Ishikawa (cell line): ENCODE results near the gene CHMP4B.

Experiments used
- CEBPB ChIP-seq: IDR thresholded peaks from 2 replicates; pipeline ENCODE4 v1.6.1; 2012
- CREB1 ChIP-seq: IDR thresholded peaks from 2 replicates; pipeline ENCODE4 v1.6.1; 2012; ENCODE audit warnings: low read depth
- EGR1 ChIP-seq: IDR thresholded peaks from 2 replicates; pipeline ENCODE4 v1.6.1; 2012
- EP300 ChIP-seq: IDR thresholded peaks from 2 replicates; pipeline ENCODE4 v1.6.1; 2012; ENCODE audit warnings: borderline replicate concordance
- FOXM1 ChIP-seq: IDR thresholded peaks from 2 replicates; pipeline ENCODE4 v1.6.1; 2012; ENCODE audit warnings: low read depth, borderline replicate concordance
- NFIC ChIP-seq: IDR thresholded peaks from 2 replicates; pipeline ENCODE4 v1.6.1; 2012
- RAD21 ChIP-seq: IDR thresholded peaks from 2 replicates; pipeline ENCODE4 v1.6.1; 2012; ENCODE audit warnings: low read depth
- REST ChIP-seq: IDR thresholded peaks from 2 replicates; pipeline ENCODE4 v1.6.1; 2012; ENCODE audit warnings: low read depth, mild to moderate bottlenecking
- TAF1 ChIP-seq: IDR thresholded peaks from 2 replicates; pipeline ENCODE4 v1.6.1; 2012; ENCODE audit warnings: low read depth, mild to moderate bottlenecking
- TCF12 ChIP-seq: IDR thresholded peaks from 2 replicates; pipeline ENCODE4 v1.6.1; 2012; ENCODE audit warnings: low read depth
- TEAD4 ChIP-seq: IDR thresholded peaks from 2 replicates; pipeline ENCODE4 v1.6.1; 2012
- YY1 ChIP-seq: IDR thresholded peaks from 2 replicates; pipeline ENCODE4 v1.6.1; 2012; ENCODE audit warnings: low read depth
- ZBTB7A ChIP-seq: IDR thresholded peaks from 2 replicates; pipeline ENCODE4 v1.6.1; 2012; ENCODE audit warnings: low read depth
- TF ChIP-seq, protein P1 (sequence below): IDR thresholded peaks from 2 replicates; pipeline ENCODE4 v1.6.1; 2012
- TF ChIP-seq, protein P2 (sequence below): IDR thresholded peaks from 2 replicates; pipeline ENCODE4 v1.6.1; 2012

CHMP4B gene

GRCh38 chr20:33798444-33798843 lies 12.7 kb upstream of the CHMP4B start:
- no peak for TF ChIP-seq ZBTB7A
- no peak for TF ChIP-seq TCF12
- TF ChIP-seq REST, result no peak
- TF ChIP-seq RAD21, result no peak
- no peak for TF ChIP-seq TEAD4
- no peak for TF ChIP-seq EGR1
- TF ChIP-seq NFIC, result no peak
- TF ChIP-seq, protein P1, sequence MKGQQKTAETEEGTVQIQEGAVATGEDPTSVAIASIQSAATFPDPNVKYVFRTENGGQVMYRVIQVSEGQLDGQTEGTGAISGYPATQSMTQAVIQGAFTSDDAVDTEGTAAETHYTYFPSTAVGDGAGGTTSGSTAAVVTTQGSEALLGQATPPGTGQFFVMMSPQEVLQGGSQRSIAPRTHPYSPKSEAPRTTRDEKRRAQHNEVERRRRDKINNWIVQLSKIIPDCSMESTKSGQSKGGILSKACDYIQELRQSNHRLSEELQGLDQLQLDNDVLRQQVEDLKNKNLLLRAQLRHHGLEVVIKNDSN, result no peak
- no peak for TF ChIP-seq TAF1

- no peak for TF ChIP-seq ZBTB7A
- TF ChIP-seq YY1, result no peak
These were observed 7.2 kb upstream of the CHMP4B start for GRCh38 chr20:33803921-33804337.

DNA sequence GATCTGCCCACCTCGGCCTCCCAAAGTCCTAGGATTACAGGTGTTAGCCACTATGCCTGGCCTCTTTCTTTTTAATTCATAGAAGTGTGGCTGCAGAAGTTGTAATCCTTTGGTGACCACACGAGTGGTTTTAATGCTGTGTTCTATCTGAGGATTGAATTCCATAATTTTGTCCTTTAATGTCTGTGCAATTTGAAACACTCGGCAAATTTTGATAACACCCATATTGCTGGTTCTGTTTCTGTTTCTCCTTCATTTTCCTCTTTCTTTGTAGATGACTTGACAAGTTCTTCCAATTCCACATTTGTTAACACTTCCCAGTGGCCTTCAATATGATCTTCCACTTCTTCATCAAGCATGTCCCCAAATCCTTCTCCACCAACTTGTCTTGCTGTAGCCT lies 2.8 kb upstream of the CHMP4B start:
- TF ChIP-seq TAF1 (no peak), FOXM1 (no peak), YY1 (no peak), CEBPB (no peak), EP300 (no peak), TEAD4 (no peak), EGR1 (no peak), TCF12 (no peak), REST (no peak), NFIC (no peak)
- TF ChIP-seq, protein P1, result no peak
- TF ChIP-seq, protein P2, sequence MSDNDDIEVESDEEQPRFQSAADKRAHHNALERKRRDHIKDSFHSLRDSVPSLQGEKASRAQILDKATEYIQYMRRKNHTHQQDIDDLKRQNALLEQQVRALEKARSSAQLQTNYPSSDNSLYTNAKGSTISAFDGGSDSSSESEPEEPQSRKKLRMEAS, result no peak

GRCh38 chr20:33810259-33810658 lies 889 bp upstream of the CHMP4B start:
- TF ChIP-seq YY1 (no peak), EP300 (no peak), ZBTB7A (no peak), CEBPB (no peak), TAF1 (no peak), NFIC (no peak), TEAD4 (no peak), CREB1 (no peak), REST (no peak), FOXM1 (no peak), RAD21 (no peak), TCF12 (no peak)
- TF ChIP-seq, protein P2, result no peak
- TF ChIP-seq, protein P1, result no peak

DNA sequence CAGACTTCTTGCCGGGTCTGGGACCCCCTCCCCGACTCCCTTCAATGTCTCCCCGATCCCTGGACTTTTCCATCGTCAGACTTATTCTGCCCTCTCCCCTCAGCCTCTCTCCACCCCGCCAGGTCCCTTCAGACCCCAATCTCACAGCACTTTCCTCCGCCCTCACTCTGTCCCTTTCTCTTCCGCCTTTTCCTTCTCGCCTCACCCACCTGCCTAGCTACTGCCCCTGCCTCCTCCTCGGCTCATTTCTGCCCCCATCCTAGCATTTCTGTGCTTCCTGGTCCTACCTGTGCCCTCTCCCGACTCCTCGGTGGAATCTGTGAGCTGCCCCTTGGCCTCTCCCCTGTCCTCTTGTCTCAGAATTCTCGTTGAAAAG lies 616 bp downstream of the CHMP4B start:
- TF ChIP-seq CEBPB, result no peak
- TF ChIP-seq, protein P1, result no peak
- TF ChIP-seq, protein P2, result no peak
- TF ChIP-seq RAD21, result no peak
- TF ChIP-seq TEAD4, result no peak
- no peak for TF ChIP-seq CREB1
- no peak for TF ChIP-seq YY1
